ENCODE results near the gene UGT8.
A peak's percentile ranks its signal among the peaks of the same experiment; 100 is the strongest.

Gene UGT8

GRCh38 chr4:114593526-114593925 is 5.1 kb upstream of the UGT8 start:
- Histone ChIP-seq H3K9ac (ENCODE audit: low read length) (no peak overlapping the region), H3K4me3 (ENCODE audit: low read depth, low read length) (no peak overlapping the region), H3K27me3 (ENCODE audit: control insufficient read depth, insufficient read depth, low read length) (peaks cover 6% of the 10 kb centered on the region; the same call in 1 of the 2 replicates), H3K27ac (ENCODE audit: low read depth, low read length) (no peak overlapping the region), H3K4me1 (ENCODE audit: control insufficient read depth, insufficient read depth, low read length) (peaks cover 3% of the 10 kb centered on the region; the same call in 1 of the 2 replicates), H3K9me3 (ENCODE audit: control insufficient read depth, insufficient read depth, low read depth, low read length) (peaks cover 25% of the 10 kb centered on the region), H3K36me3 (ENCODE audit: control insufficient read depth, insufficient read depth, low read length) (peaks cover 10% of the 10 kb centered on the region)

- Histone ChIP-seq H3K4me1 (ENCODE audit: control insufficient read depth, insufficient read depth, low read length) (peaks cover 3% of the 10 kb centered on the region; the same call in 1 of the 2 replicates), H3K27ac (ENCODE audit: low read depth, low read length) (no peak overlapping the region), H3K4me3 (ENCODE audit: low read depth, low read length) (no peak overlapping the region), H3K9me3 (ENCODE audit: control insufficient read depth, insufficient read depth, low read depth, low read length) (peaks cover 24% of the 10 kb centered on the region), H3K9ac (ENCODE audit: low read length) (no peak overlapping the region), H3K36me3 (ENCODE audit: control insufficient read depth, insufficient read depth, low read length) (peaks cover 10% of the 10 kb centered on the region), H3K27me3 (ENCODE audit: control insufficient read depth, insufficient read depth, low read length) (peaks cover 17% of the 10 kb centered on the region; the same call in 1 of the 2 replicates)
These were observed 3.4 kb upstream of the UGT8 start for GRCh38 chr4:114595207-114595606.

GRCh38 chr4:114595921-114596320 is 2.7 kb upstream of the UGT8 start:
- peaks cover 3% of the 10 kb centered on the region; the same call in 1 of the 2 replicates for H3K4me1 ChIP-seq (ENCODE audit: control insufficient read depth, insufficient read depth, low read length)
- no peak overlapping the region for H3K9ac ChIP-seq (ENCODE audit: low read length)
- no peak overlapping the region for H3K4me3 ChIP-seq (ENCODE audit: low read depth, low read length)
- no peak overlapping the region for H3K27ac ChIP-seq (ENCODE audit: low read depth, low read length)
- peaks cover 20% of the 10 kb centered on the region; the same call in 1 of the 2 replicates for H3K27me3 ChIP-seq (ENCODE audit: control insufficient read depth, insufficient read depth, low read length)
- H3K9me3 ChIP-seq (ENCODE audit: control insufficient read depth, insufficient read depth, low read depth, low read length), result peaks cover 17% of the 10 kb centered on the region
- H3K36me3 ChIP-seq (ENCODE audit: control insufficient read depth, insufficient read depth, low read length), result peaks cover 4% of the 10 kb centered on the region; the same call in 1 of the 2 replicates

- H3K4me1 ChIP-seq (ENCODE audit: control insufficient read depth, insufficient read depth, low read length), result peaks cover 3% of the 10 kb centered on the region; the same call in 1 of the 2 replicates
- H3K27me3 ChIP-seq (ENCODE audit: control insufficient read depth, insufficient read depth, low read length), result peaks cover 20% of the 10 kb centered on the region; the same call in 1 of the 2 replicates
- H3K9ac ChIP-seq (ENCODE audit: low read length), result peak overlapping the region; percentile 76
- H3K4me3 ChIP-seq (ENCODE audit: low read depth, low read length), result peak overlapping the region; percentile 97
- peaks cover 17% of the 10 kb centered on the region for H3K9me3 ChIP-seq (ENCODE audit: control insufficient read depth, insufficient read depth, low read depth, low read length)
- no peak overlapping the region for H3K27ac ChIP-seq (ENCODE audit: low read depth, low read length)
- peaks cover 4% of the 10 kb centered on the region; the same call in 1 of the 2 replicates for H3K36me3 ChIP-seq (ENCODE audit: control insufficient read depth, insufficient read depth, low read length)
These were observed 1.0 kb upstream of the UGT8 start for GRCh38 chr4:114597410-114598115.

- Histone ChIP-seq H3K27ac (ENCODE audit: low read depth, low read length) (no peak overlapping the region), H3K9ac (ENCODE audit: low read length) (peak overlapping the region; percentile 47)
These were observed 760 bp downstream of the UGT8 start for GRCh38 chr4:114599231-114599902.

GRCh38 chr4:114599903-114600552 is 1.4 kb downstream of the UGT8 start:
- Histone ChIP-seq H3K27me3 (ENCODE audit: control insufficient read depth, insufficient read depth, low read length) (peaks cover 20% of the 10 kb centered on the region; the same call in 1 of the 2 replicates), H3K36me3 (ENCODE audit: control insufficient read depth, insufficient read depth, low read length) (peaks cover 4% of the 10 kb centered on the region; the same call in 1 of the 2 replicates), H3K27ac (ENCODE audit: low read depth, low read length) (no peak overlapping the region), H3K9me3 (ENCODE audit: control insufficient read depth, insufficient read depth, low read depth, low read length) (peaks cover 6% of the 10 kb centered on the region; the same call in 1 of the 2 replicates), H3K4me3 (ENCODE audit: low read depth, low read length) (peak overlapping the region; percentile 97), H3K4me1 (ENCODE audit: control insufficient read depth, insufficient read depth, low read length) (peaks cover 5% of the 10 kb centered on the region; the same call in 1 of the 2 replicates), H3K9ac (ENCODE audit: low read length) (peak overlapping the region; percentile 47)

More at GRCh38 chr4:114599231-114599902, 760 bp downstream of the UGT8 start:
- Histone ChIP-seq H3K9me3 (ENCODE audit: control insufficient read depth, insufficient read depth, low read depth, low read length) (peaks cover 12% of the 10 kb centered on the region; the same call in 1 of the 2 replicates), H3K36me3 (ENCODE audit: control insufficient read depth, insufficient read depth, low read length) (peaks cover 4% of the 10 kb centered on the region; the same call in 1 of the 2 replicates), H3K4me3 (ENCODE audit: low read depth, low read length) (peak overlapping the region; percentile 97), H3K4me1 (ENCODE audit: control insufficient read depth, insufficient read depth, low read length) (peaks cover 5% of the 10 kb centered on the region; the same call in 1 of the 2 replicates), H3K27me3 (ENCODE audit: control insufficient read depth, insufficient read depth, low read length) (peaks cover 20% of the 10 kb centered on the region; the same call in 1 of the 2 replicates)

GRCh38 chr4:114600672-114601071 is 2.1 kb downstream of the UGT8 start:
- H3K9me3 ChIP-seq (ENCODE audit: control insufficient read depth, insufficient read depth, low read depth, low read length), result no peaks in the 10 kb centered on the region; the same call in 1 of the 2 replicates
- H3K9ac ChIP-seq (ENCODE audit: low read length), result no peak overlapping the region
- peaks cover 20% of the 10 kb centered on the region; the same call in 1 of the 2 replicates for H3K27me3 ChIP-seq (ENCODE audit: control insufficient read depth, insufficient read depth, low read length)
- H3K36me3 ChIP-seq (ENCODE audit: control insufficient read depth, insufficient read depth, low read length), result no peaks in the 10 kb centered on the region
- 0 out of 2 replicates have a peak overlapping the region, but pooled peaks have one; percentile 97 for H3K4me3 ChIP-seq (ENCODE audit: low read depth, low read length)
- H3K27ac ChIP-seq (ENCODE audit: low read depth, low read length), result no peak overlapping the region
- H3K4me1 ChIP-seq (ENCODE audit: control insufficient read depth, insufficient read depth, low read length), result 0 out of 2 replicates have a peak, but pooled peaks cover 5% of the 10 kb centered on the region

GRCh38 chr4:114601304-114602052 is 2.9 kb downstream of the UGT8 start:
- Histone ChIP-seq H3K27ac (ENCODE audit: low read depth, low read length) (no peak overlapping the region), H3K4me1 (ENCODE audit: control insufficient read depth, insufficient read depth, low read length) (peaks cover 6% of the 10 kb centered on the region; the same call in 1 of the 2 replicates), H3K9me3 (ENCODE audit: control insufficient read depth, insufficient read depth, low read depth, low read length) (no peaks in the 10 kb centered on the region), H3K36me3 (ENCODE audit: control insufficient read depth, insufficient read depth, low read length) (no peaks in the 10 kb centered on the region), H3K27me3 (ENCODE audit: control insufficient read depth, insufficient read depth, low read length) (peaks cover 20% of the 10 kb centered on the region; the same call in 1 of the 2 replicates), H3K4me3 (ENCODE audit: low read depth, low read length) (no peak overlapping the region), H3K9ac (ENCODE audit: low read length) (no peak overlapping the region)

- peaks cover 7% of the 10 kb centered on the region; the same call in 1 of the 2 replicates for H3K4me1 ChIP-seq (ENCODE audit: control insufficient read depth, insufficient read depth, low read length)
- H3K36me3 ChIP-seq (ENCODE audit: control insufficient read depth, insufficient read depth, low read length), result no peaks in the 10 kb centered on the region
- no peaks in the 10 kb centered on the region for H3K9me3 ChIP-seq (ENCODE audit: control insufficient read depth, insufficient read depth, low read depth, low read length)
- no peak overlapping the region for H3K27ac ChIP-seq (ENCODE audit: low read depth, low read length)
- no peak overlapping the region for H3K4me3 ChIP-seq (ENCODE audit: low read depth, low read length)
- H3K27me3 ChIP-seq (ENCODE audit: control insufficient read depth, insufficient read depth, low read length), result peaks cover 14% of the 10 kb centered on the region; the same call in 1 of the 2 replicates
- H3K9ac ChIP-seq (ENCODE audit: low read length), result no peak overlapping the region
These were observed 4.9 kb downstream of the UGT8 start for GRCh38 chr4:114603497-114603896.

- H3K27ac ChIP-seq (ENCODE audit: low read depth, low read length), result no peak overlapping the region
- H3K36me3 ChIP-seq (ENCODE audit: control insufficient read depth, insufficient read depth, low read length), result no peaks in the 10 kb centered on the region
- H3K9ac ChIP-seq (ENCODE audit: low read length), result no peak overlapping the region
- H3K27me3 ChIP-seq (ENCODE audit: control insufficient read depth, insufficient read depth, low read length), result no peaks in the 10 kb centered on the region
- no peak overlapping the region for H3K4me3 ChIP-seq (ENCODE audit: low read depth, low read length)
- peaks cover 7% of the 10 kb centered on the region; the same call in 1 of the 2 replicates for H3K4me1 ChIP-seq (ENCODE audit: control insufficient read depth, insufficient read depth, low read length)
- no peaks in the 10 kb centered on the region for H3K9me3 ChIP-seq (ENCODE audit: control insufficient read depth, insufficient read depth, low read depth, low read length)
These were observed 7.6 kb downstream of the UGT8 start for GRCh38 chr4:114606245-114606644.
